Fibroblast of villous mesenchyme (primary cell): Measurements from ENCODE around the gene SMCO2. TPM values are rescaled to one million over a fixed set of nuclear protein-coding genes. Genes with fewer than 3 reads are reported as not detected.

Experiments
- DNase-seq: peaks from one replicate; pipeline ENCODE4 v3.0.0-alpha.2; 2010; ENCODE audit warnings: low read depth
- H3K4me3 ChIP-seq: 2 replicates; pipeline ENCODE4 v1.5.1; 2011; ENCODE audit warnings: low read depth, mild to moderate bottlenecking, low read length
- CTCF ChIP-seq: IDR thresholded peaks from 2 replicates; pipeline ENCODE4 v1.5.1; 2012; ENCODE audit warnings: low read depth, mild to moderate bottlenecking, low read length; ENCODE audit not compliant: insufficient read depth
- total RNA-seq: library from RNA; depleted of rRNA; stranded (reverse); fragments of >200 nt; gene quantifications from 2 replicates; pipeline ENCODE4 v1.2.3, GENCODE V29; 2012

The SMCO2 gene
- total RNA-seq, 1 donor: not detected

- no peak for DNase-seq
- no peak for TF ChIP-seq CTCF
- H3K4me3 ChIP-seq: no peak overlapping the region
These were observed 55.5 kb downstream of the SMCO2 start for GRCh38 chr12:27502021-27502435.

GRCh38 chr12:27504507-27504906 is 58.0 kb downstream of the SMCO2 start:
- TF ChIP-seq CTCF: no peak
- no peak for DNase-seq
- H3K4me3 ChIP-seq: no peak overlapping the region

GRCh38 chr12:27505109-27505508 is 58.6 kb downstream of the SMCO2 start:
- no peak for DNase-seq
- TF ChIP-seq CTCF: no peak
- H3K4me3 ChIP-seq: no peak overlapping the region

GRCh38 chr12:27505761-27506160 is 59.2 kb downstream of the SMCO2 start:
- DNase-seq: no peak
- no peak for TF ChIP-seq CTCF
- H3K4me3 ChIP-seq: no peak overlapping the region

- no peak overlapping the region for H3K4me3 ChIP-seq
- DNase-seq: no peak
- no peak for TF ChIP-seq CTCF
These were observed 60.2 kb downstream of the SMCO2 start for GRCh38 chr12:27506645-27507189.

- H3K4me3 ChIP-seq: no peak overlapping the region
- no peak for DNase-seq
- no peak for TF ChIP-seq CTCF
These were observed 62.3 kb downstream of the SMCO2 start for GRCh38 chr12:27508736-27509431.
